H9 (cell line): Measurements from ENCODE around the gene ZNF831. TPM values are rescaled to one million over a fixed set of nuclear protein-coding genes. Genes with fewer than 3 reads are reported as not detected.

Experiments
- DNase-seq: peaks from one replicate; pipeline ENCODE4 v3.0.0-alpha.2; 2017
- H2AFZ ChIP-seq: one replicate; pipeline ENCODE4 v1.6.1; 2013; ENCODE audit warnings: mild to moderate bottlenecking, low read length, control low read depth, moderate library complexity
- H2AK5ac ChIP-seq: 2 replicates; pipeline ENCODE4 v1.6.1; 2013; ENCODE audit warnings: low read length, control low read depth, mixed read lengths; ENCODE audit not compliant: insufficient read length
- H2BK120ac ChIP-seq: one replicate; pipeline ENCODE4 v1.6.1; 2013; ENCODE audit warnings: low read depth, mild to moderate bottlenecking, low read length, control low read depth, inconsistent platforms; ENCODE audit not compliant: poor library complexity, severe bottlenecking
- H2BK12ac ChIP-seq: 2 replicates; pipeline ENCODE4 v1.6.1; 2013; ENCODE audit warnings: low read length, control low read depth, mixed read lengths, low read depth; ENCODE audit not compliant: insufficient read length
- H2BK15ac ChIP-seq: 2 replicates; pipeline ENCODE4 v1.6.1; 2013; ENCODE audit warnings: low read depth, low read length, control low read depth
- H2BK20ac ChIP-seq: one replicate; pipeline ENCODE4 v1.6.1; 2013; ENCODE audit warnings: low read depth, mild to moderate bottlenecking, low read length, control low read depth, inconsistent platforms; ENCODE audit not compliant: poor library complexity, severe bottlenecking
- H2BK5ac ChIP-seq: 2 replicates; pipeline ENCODE4 v1.6.1; 2013; ENCODE audit warnings: low read length, control low read depth, mixed read lengths; ENCODE audit not compliant: insufficient read length
- H3K14ac ChIP-seq: 2 replicates; pipeline ENCODE4 v1.6.1; 2013; ENCODE audit warnings: low read length, control low read depth; ENCODE audit not compliant: insufficient read depth
- H3K18ac ChIP-seq: 2 replicates; pipeline ENCODE4 v1.6.1; 2013; ENCODE audit warnings: low read depth, mild to moderate bottlenecking, mixed read lengths, low read length, control low read depth; ENCODE audit not compliant: insufficient read length
- H3K23ac ChIP-seq: 2 replicates; pipeline ENCODE4 v1.6.1; 2013; ENCODE audit warnings: low read length, control low read depth, mixed read lengths, low read depth; ENCODE audit not compliant: insufficient read length
- H3K23me2 ChIP-seq: 2 replicates; pipeline ENCODE4 v1.6.1; 2013; ENCODE audit warnings: low read depth, mild to moderate bottlenecking, mixed read lengths, low read length, control low read depth; ENCODE audit not compliant: insufficient read length, poor library complexity, severe bottlenecking
- H3K27ac ChIP-seq: 2 replicates; pipeline ENCODE4 v1.5.1; 2013; ENCODE audit warnings: low read length, control low read depth, mixed read lengths, low read depth; ENCODE audit not compliant: insufficient read length
- H3K27me3 ChIP-seq: 2 replicates; pipeline ENCODE4 v1.6.1; 2013; ENCODE audit warnings: low read length, control low read depth, inconsistent platforms; ENCODE audit not compliant: insufficient read depth
- H3K4ac ChIP-seq: 2 replicates; pipeline ENCODE4 v1.6.1; 2013; ENCODE audit warnings: low read depth, mild to moderate bottlenecking, control low read depth, inconsistent platforms, low read length, moderate library complexity
- H3K4me1 ChIP-seq: 2 replicates; pipeline ENCODE4 v1.6.1; 2013; ENCODE audit warnings: low read length, control low read depth, inconsistent platforms; ENCODE audit not compliant: insufficient read depth
- H3K4me2 ChIP-seq: 2 replicates; pipeline ENCODE4 v1.6.1; 2013; ENCODE audit warnings: low read length, control low read depth, mixed read lengths; ENCODE audit not compliant: insufficient read length, insufficient read depth
- H3K56ac ChIP-seq: 2 replicates; pipeline ENCODE4 v1.6.1; 2013; ENCODE audit warnings: low read depth, mild to moderate bottlenecking, mixed read lengths, low read length, control low read depth; ENCODE audit not compliant: insufficient read length
- H3K79me1 ChIP-seq: 2 replicates; pipeline ENCODE4 v1.6.1; 2013; ENCODE audit warnings: low read depth, mild to moderate bottlenecking, moderate library complexity, low read length, control low read depth, inconsistent platforms; ENCODE audit not compliant: insufficient read depth, poor library complexity, severe bottlenecking
- H3K79me2 ChIP-seq: 2 replicates; pipeline ENCODE4 v1.6.1; 2013; ENCODE audit warnings: low read length, control low read depth, inconsistent platforms; ENCODE audit not compliant: insufficient read depth
- H3K9ac ChIP-seq: 2 replicates; pipeline ENCODE4 v1.6.1; 2013; ENCODE audit warnings: low read length, control low read depth, mixed read lengths; ENCODE audit not compliant: insufficient read length; ENCODE audit errors: extremely low read depth
- H3K9me3 ChIP-seq: one replicate; pipeline ENCODE4 v1.6.1; 2013; ENCODE audit warnings: low read depth, low read length, inconsistent platforms; ENCODE audit not compliant: control insufficient read depth
- H3T11ph ChIP-seq: one replicate; pipeline ENCODE4 v1.6.1; 2013; ENCODE audit warnings: mild to moderate bottlenecking, low read length, control low read depth, inconsistent platforms
- H4K20me1 ChIP-seq: one replicate; pipeline ENCODE4 v1.6.1; 2013; ENCODE audit not compliant: control insufficient read depth, insufficient read length, insufficient read depth
- H4K5ac ChIP-seq: 2 replicates; pipeline ENCODE4 v1.6.1; 2013; ENCODE audit warnings: low read depth, mild to moderate bottlenecking, mixed read lengths, low read length, control low read depth; ENCODE audit not compliant: insufficient read length
- H4K8ac ChIP-seq: replicated peaks from 2 replicates; pipeline ENCODE4 v1.6.1; 2013; ENCODE audit warnings: low read length, control low read depth, mixed read lengths, low read depth; ENCODE audit not compliant: insufficient read length
- H4K91ac ChIP-seq: 2 replicates; pipeline ENCODE4 v1.6.1; 2013; ENCODE audit warnings: low read depth, mild to moderate bottlenecking, moderate library complexity, mixed read lengths, low read length, control low read depth; ENCODE audit not compliant: insufficient read length
- H3K27ac Mint-ChIP-seq, 3 experiments: 2 replicates in 2 of 3; 3 replicates in 1 of 3; pipeline ENCODE4 v1.8.0; 2020 to 2021; ENCODE audit warnings: mixed read lengths in 3 of 3, mild to moderate bottlenecking in 1 of 3, moderate library complexity in 1 of 3
- H3K27me3 Mint-ChIP-seq: 2 replicates; pipeline ENCODE4 v1.8.0; 2021; ENCODE audit warnings: low read depth, mild to moderate bottlenecking, moderate library complexity, mixed read lengths
- H3K36me3 Mint-ChIP-seq, 3 experiments: 2 replicates in 2 of 3; 3 replicates in 1 of 3; pipeline ENCODE4 v1.8.0; 2020 to 2021; ENCODE audit warnings: low read depth in 3 of 3, mixed read lengths in 3 of 3; ENCODE audit not compliant: insufficient read depth in 1 of 3
- H3K4me1 Mint-ChIP-seq, 2 experiments: 2 replicates each; pipeline ENCODE4 v1.8.0; 2020; ENCODE audit warnings: mixed read lengths in 2 of 2
- H3K4me3 Mint-ChIP-seq, 2 experiments: 2 replicates in 1 of 2; 3 replicates in 1 of 2; pipeline ENCODE4 v1.8.0; 2020 to 2021; ENCODE audit warnings: mild to moderate bottlenecking in 2 of 2, mixed read lengths in 2 of 2, moderate library complexity in 1 of 2
- H3K9me3 Mint-ChIP-seq, 2 experiments: 2 replicates in 1 of 2; 3 replicates in 1 of 2; pipeline ENCODE4 v1.8.0; 2020; ENCODE audit warnings: mild to moderate bottlenecking in 2 of 2, mixed read lengths in 2 of 2, moderate library complexity in 1 of 2
- CTCF ChIP-seq: fragments of 200-600 bp; sonication (generic); conservative IDR thresholded peaks from 3 replicates; pipeline ENCODE4 v1.8.0; 2021; ENCODE audit warnings: antibody characterized with exemption, mild to moderate bottlenecking
- WGBS: extraction: QIAGEN DNeasy Blood & Tissue Kit; methylation state at CpG from one replicate; pipeline ENCODE4 v1.1.7; 2013; ENCODE audit warnings: missing lambda C conversion rate, low lambda C conversion rate, mixed read lengths; ENCODE audit not compliant: insufficient read length; ENCODE audit errors: extremely low coverage; 5-methylcytosine and 5-hydroxymethylcytosine counted together
- total RNA-seq: library from RNA; stranded (reverse); gene quantifications from 2 replicates; pipeline ENCODE4 v1.2.1, GENCODE V29; 2021

Gene ZNF831
- total RNA-seq, 1 experiment from 2014 or later = not detected

- no peaks in the 10 kb centered on the region for H3K9me3 ChIP-seq
- H3K18ac ChIP-seq = no peak overlapping the region
- no peak overlapping the region for H3K9ac ChIP-seq
- no peaks in the 10 kb centered on the region for H4K20me1 ChIP-seq
- H3K79me1 ChIP-seq = no peaks in the 10 kb centered on the region
- no peak overlapping the region for H2AK5ac ChIP-seq
- no peak overlapping the region for H2BK15ac ChIP-seq
- Mint-ChIP-seq H3K4me3 (no peak overlapping the region), H3K9me3 (peaks cover 0 to 10% of the 10 kb centered on the region in 2 experiments; a peak in 1 of 5 replicates), H3K36me3 (peaks cover 0 to 16% (median 0%) of the 10 kb centered on the region in 3 experiments; a peak in 2 of 7 replicates), H3K27me3 (peaks cover 3% of the 10 kb centered on the region), H3K4me1 (peaks cover 37 to 45% of the 10 kb centered on the region in 2 experiments), H3K27ac (no peak overlapping the region)
- H2BK20ac ChIP-seq = no peak overlapping the region
- H3T11ph ChIP-seq = no peak overlapping the region
- H3K79me2 ChIP-seq = no peaks in the 10 kb centered on the region
- no peak overlapping the region for H3K27ac ChIP-seq
- H4K5ac ChIP-seq = no peak overlapping the region
- H4K8ac ChIP-seq = no peak overlapping the region
- no peak for TF ChIP-seq CTCF
- H2BK120ac ChIP-seq = no peak overlapping the region
- no peak overlapping the region for H3K56ac ChIP-seq
- no peak overlapping the region for H2AFZ ChIP-seq
- no peak overlapping the region for H3K4ac ChIP-seq
- no peak overlapping the region for H3K4me2 ChIP-seq
- no peaks in the 10 kb centered on the region for H3K23me2 ChIP-seq
- H4K91ac ChIP-seq = no peak overlapping the region
- no peaks in the 10 kb centered on the region; the same call in 1 of the 2 replicates for H3K4me1 ChIP-seq
- H3K14ac ChIP-seq = no peak overlapping the region
- no CpG with 5 or more reads among the region's 10 CpGs for WGBS
- H2BK12ac ChIP-seq = no peak overlapping the region
- H2BK5ac ChIP-seq = no peak overlapping the region
- DNase-seq = no peak
- no peak overlapping the region for H3K23ac ChIP-seq
- H3K27me3 ChIP-seq = no peaks in the 10 kb centered on the region
Observed at GRCh38 chr20:59242714-59243626, 79.3 kb downstream of the ZNF831 start.
